H1 (cell line): ENCODE results near the gene NDFIP2. TPM values are rescaled to one million over a fixed set of nuclear protein-coding genes. Genes with fewer than 3 reads are reported as not detected.

Experiments
- CTCF ChIA-PET: fragments of 300-600 bp; sonication (Branson Sonifier 250); formaldehyde crosslinking; loops from one replicate; lab custom pipeline; 2021; ENCODE audit not compliant: partially characterized antibody; lab: Charles Lee
- POLR2A ChIA-PET: fragments of 300-600 bp; sonication (Branson Sonifier 250); formaldehyde crosslinking; loops from one replicate; lab custom pipeline; 2021; ENCODE audit warnings: inconsistent platforms; ENCODE audit not compliant: partially characterized antibody; lab: Charles Lee
- DNase-seq, 2 experiments: peaks; one replicate each; pipeline versions ENCODE4 v3.0.0 to v3.0.0-alpha.2; 2010 to 2022; ENCODE audit warnings: low spot score in 2 of 2, low read depth in 1 of 2, mixed read lengths in 1 of 2
- FAIRE-seq: peaks from 2 replicates; lab custom pipeline; 2011; peaks lifted over from hg19 to GRCh38; lab: Jason Lieb, UNC
- H2AFZ ChIP-seq: 2 replicates; pipeline ENCODE4 v1.8.1; 2012; ENCODE audit warnings: low read length, inconsistent platforms
- H2AK5ac ChIP-seq: 2 replicates; pipeline ENCODE4 v1.6.1; 2013; ENCODE audit warnings: low read depth, low read length
- H2BK120ac ChIP-seq: replicated peaks from 2 replicates; pipeline ENCODE3; 2013; ENCODE audit warnings: low read depth, low read length, inconsistent platforms
- H2BK12ac ChIP-seq: 2 replicates; pipeline ENCODE4 v1.6.1; 2013; ENCODE audit warnings: low read depth, low read length
- H2BK15ac ChIP-seq: 2 replicates; pipeline ENCODE4 v1.6.1; 2013; ENCODE audit warnings: low read length
- H2BK20ac ChIP-seq: 2 replicates; pipeline ENCODE4 v1.6.1; 2013; ENCODE audit warnings: low read length
- H2BK5ac ChIP-seq: 2 replicates; pipeline ENCODE4 v1.6.1; 2013; ENCODE audit warnings: low read depth, low read length
- H3K14ac ChIP-seq: 2 replicates; pipeline ENCODE4 v1.6.1; 2013; ENCODE audit warnings: inconsistent platforms; ENCODE audit not compliant: insufficient read length
- H3K18ac ChIP-seq: 2 replicates; pipeline ENCODE4 v1.6.1; 2013; ENCODE audit warnings: low read length; ENCODE audit errors: extremely low read depth
- H3K23ac ChIP-seq: 2 replicates; pipeline ENCODE4 v1.6.1; 2013; ENCODE audit warnings: inconsistent platforms; ENCODE audit not compliant: insufficient read length
- H3K23me2 ChIP-seq: 2 replicates; pipeline ENCODE4 v1.6.1; 2013; ENCODE audit warnings: low read depth, low read length
- H3K27ac ChIP-seq: 2 replicates; pipeline ENCODE4 v1.6.1; 2011; ENCODE audit warnings: low read depth, low read length, inconsistent platforms
- H3K27me3 ChIP-seq, 4 experiments: replicated peaks in 1 of 4; 1 replicate in 1 of 4; 2 replicates in 3 of 4; pipeline versions ENCODE4 v1.6.1 to v1.8.1; 2011 to 2013; ENCODE audit warnings: low read length in 3 of 4, mild to moderate bottlenecking in 3 of 4, inconsistent platforms in 2 of 4, mixed read lengths in 2 of 4, moderate library complexity in 1 of 4; ENCODE audit not compliant: control insufficient read depth in 3 of 4, insufficient read depth in 3 of 4; ENCODE audit errors: extremely low read depth in 1 of 4
- H3K36me3 ChIP-seq, 4 experiments: 2 replicates each; pipeline versions ENCODE4 v1.6.1 to v1.8.1; 2011 to 2013; ENCODE audit warnings: mild to moderate bottlenecking in 4 of 4, low read length in 3 of 4, moderate library complexity in 2 of 4, control low read depth in 1 of 4, inconsistent platforms in 1 of 4; ENCODE audit not compliant: insufficient read depth in 4 of 4, control insufficient read depth in 2 of 4
- H3K4ac ChIP-seq: replicated peaks from 2 replicates; pipeline ENCODE3; 2013; ENCODE audit warnings: low read length, low read depth, mixed read lengths, inconsistent platforms; ENCODE audit not compliant: insufficient read length
- H3K4me1 ChIP-seq, 4 experiments: replicated peaks in 1 of 4; 1 replicate in 1 of 4; 2 replicates in 3 of 4; pipeline versions ENCODE4 v1.6.1 to v1.8.1; 2011 to 2013; ENCODE audit warnings: low read length in 3 of 4, inconsistent platforms in 2 of 4, mixed read lengths in 1 of 4; ENCODE audit not compliant: insufficient read depth in 4 of 4, control insufficient read depth in 3 of 4
- H3K4me2 ChIP-seq, 2 experiments: 2 replicates each; pipeline versions ENCODE4 v1.6.1 to v1.8.1; 2011 to 2013; ENCODE audit warnings: low read depth in 2 of 2, low read length in 2 of 2, control low read depth in 1 of 2, inconsistent platforms in 1 of 2, mild to moderate bottlenecking in 1 of 2; ENCODE audit not compliant: insufficient read depth in 1 of 2
- H3K4me3 ChIP-seq, 4 experiments: fragments of 200-600, 300-600 bp in 1 of 4; sonication (generic), shearing (Covaris generic), sonication (Bioruptor Twin) in 1 of 4; 2 replicates each; pipeline versions ENCODE4 v1.5.1 to v1.8.1; 2011 to 2016; ENCODE audit warnings: low read length in 4 of 4, low read depth in 3 of 4, control low read depth in 2 of 4, inconsistent platforms in 2 of 4, mild to moderate bottlenecking in 2 of 4, mixed read lengths in 1 of 4, moderate library complexity in 1 of 4; ENCODE audit not compliant: insufficient read depth in 2 of 4; ENCODE audit errors: extremely low read depth in 1 of 4
- H3K56ac ChIP-seq: replicated peaks from 2 replicates; pipeline ENCODE3; 2013; ENCODE audit warnings: low read depth, mild to moderate bottlenecking, mixed read lengths, low read length, inconsistent platforms; ENCODE audit not compliant: insufficient read length
- H3K79me1 ChIP-seq: 2 replicates; pipeline ENCODE4 v1.6.1; 2013; ENCODE audit warnings: low read depth, low read length, control low read depth
- H3K79me2 ChIP-seq, 2 experiments: 2 replicates each; pipeline versions ENCODE4 v1.6.1 to v1.8.1; 2012 to 2013; ENCODE audit warnings: low read length in 2 of 2, mild to moderate bottlenecking in 2 of 2, inconsistent platforms in 1 of 2; ENCODE audit not compliant: insufficient read depth in 2 of 2, control insufficient read depth in 1 of 2
- H3K9ac ChIP-seq, 4 experiments: replicated peaks in 1 of 4; 1 replicate in 1 of 4; 2 replicates in 3 of 4; pipeline versions ENCODE4 v1.6.1 to v1.8.1; 2011 to 2013; ENCODE audit warnings: low read depth in 3 of 4, low read length in 3 of 4, control low read depth in 2 of 4, mild to moderate bottlenecking in 2 of 4, moderate library complexity in 2 of 4, inconsistent platforms in 1 of 4; ENCODE audit errors: extremely low read depth in 1 of 4
- H3K9me3 ChIP-seq, 2 experiments: 2 replicates each; pipeline versions ENCODE4 v1.6.1 to v1.8.1; 2012 to 2013; ENCODE audit warnings: mild to moderate bottlenecking in 2 of 2, moderate library complexity in 2 of 2, control low read depth in 1 of 2, inconsistent platforms in 1 of 2, low read depth in 1 of 2, low read length in 1 of 2, mixed read lengths in 1 of 2; ENCODE audit not compliant: insufficient read depth in 2 of 2
- H4K20me1 ChIP-seq, 2 experiments: replicated peaks in 1 of 2; 2 replicates each; pipeline versions ENCODE3 to v1.8.1; 2011 to 2013; ENCODE audit warnings: inconsistent platforms in 2 of 2, low read length in 2 of 2, mild to moderate bottlenecking in 1 of 2; ENCODE audit not compliant: insufficient read depth in 2 of 2, control insufficient read depth in 1 of 2
- H4K5ac ChIP-seq: 2 replicates; pipeline ENCODE4 v1.6.1; 2013; ENCODE audit warnings: low read length, low read depth, mixed read lengths, inconsistent platforms; ENCODE audit not compliant: insufficient read length
- H4K8ac ChIP-seq: 2 replicates; pipeline ENCODE4 v1.8.0; 2013; ENCODE audit warnings: mild to moderate bottlenecking, moderate library complexity, low read length, inconsistent platforms; ENCODE audit not compliant: insufficient read depth; ENCODE audit errors: extremely low read depth
- H4K91ac ChIP-seq: replicated peaks from 2 replicates; pipeline ENCODE3; 2013; ENCODE audit warnings: low read length, mixed read lengths, inconsistent platforms; ENCODE audit not compliant: insufficient read length
- CBX5 ChIP-seq: fragments of 300-800, 300-1000 bp; sonication (generic); IDR thresholded peaks from 2 replicates; pipeline ENCODE4 v1.7.1; 2016; ENCODE audit warnings: antibody characterized with exemption, low read length, low read depth
- CEBPB ChIP-seq: IDR thresholded peaks from 2 replicates; pipeline ENCODE4 v1.6.1; 2012; ENCODE audit warnings: low read depth, low read length
- CHD1 ChIP-seq: IDR thresholded peaks from 2 replicates; pipeline ENCODE4 v1.6.1; 2012; ENCODE audit warnings: low read depth, low read length, improper control_type of control experiment
- CTCF ChIP-seq, 3 experiments: IDR thresholded peaks; 1 replicate in 2 of 3; 2 replicates in 1 of 3; pipeline versions ENCODE4 v1.5.1 to v1.6.1; 2011; ENCODE audit warnings: low read length in 3 of 3, mild to moderate bottlenecking in 3 of 3, inconsistent platforms in 2 of 3, low read depth in 1 of 3, moderate library complexity in 1 of 3; ENCODE audit not compliant: insufficient read depth in 1 of 3; ENCODE audit errors: control extremely low read depth in 1 of 3
- E2F6 ChIP-seq: IDR thresholded peaks from 2 replicates; pipeline ENCODE4 v1.6.1; 2012; ENCODE audit warnings: inconsistent platforms
- EGR1 ChIP-seq: IDR thresholded peaks from 2 replicates; pipeline ENCODE4 v1.6.1; 2011; ENCODE audit warnings: low read depth, low read length, borderline replicate concordance
- EZH2 ChIP-seq: fragments of 200-600 bp; sonication (generic); IDR thresholded peaks from 2 replicates; pipeline ENCODE4 v1.7.1; 2012; ENCODE audit warnings: low read depth, mild to moderate bottlenecking, moderate library complexity, low read length, inconsistent platforms; ENCODE audit not compliant: severe bottlenecking
- RNF2 ChIP-seq: fragments of 200-900, 300-1000 bp; sonication (generic); IDR thresholded peaks from 2 replicates; pipeline ENCODE4 v1.7.1; 2016; ENCODE audit warnings: borderline replicate concordance, low read depth, mild to moderate bottlenecking, antibody characterized with exemption, low read length; ENCODE audit not compliant: poor library complexity, severe bottlenecking; ENCODE audit errors: missing control alignments
- SIX5 ChIP-seq: IDR thresholded peaks from 2 replicates; pipeline ENCODE4 v1.6.1; 2011; ENCODE audit warnings: mild to moderate bottlenecking, low read depth, low read length
- TAF7 ChIP-seq: optimal IDR thresholded peaks from 2 replicates; pipeline ENCODE3; 2011; ENCODE audit warnings: low read depth, mild to moderate bottlenecking, inconsistent platforms, low read length, moderate library complexity, borderline replicate concordance
- WGBS, 2 experiments: shearing (Covaris generic) in 1 of 2; methylation state at CpG; one replicate each; pipeline versions ENCODE4 v1.1.6 to v1.1.7; 2013 to 2015; ENCODE audit warnings: low lambda C conversion rate in 2 of 2, mixed read lengths in 2 of 2, inconsistent platforms in 1 of 2, low coverage in 1 of 2, missing lambda C conversion rate in 1 of 2; ENCODE audit not compliant: insufficient replicate concordance in 2 of 2, insufficient coverage in 1 of 2, insufficient read length in 1 of 2; ENCODE audit errors: extremely low coverage in 1 of 2, missing lambda C conversion rate in 1 of 2; 5-methylcytosine and 5-hydroxymethylcytosine counted together
- polyA plus RNA-seq, 7 experiments: library from polyadenylated mRNA; depleted of rRNA in 3 of 7; stranded (reverse) in 5 of 7; unstranded in 2 of 7; fragments of >200 nt in 5 of 7; fragments of 200-250 nt in 2 of 7; gene quantifications; 1 replicate in 5 of 7; 2 replicates in 1 of 7; 4 replicates in 1 of 7; pipeline versions ENCODE4 v1.2.1 to v1.2.3, GENCODE V29; 2011 to 2013; ENCODE audit warnings: missing spikeins in 2 of 7, mixed read lengths in 2 of 7
- total RNA-seq: library from RNA; stranded (reverse); fragmentation: NEBNext Ultra II Directional; extraction: Animal tissue kit (Norgen Biotek cat#: 25700); gene quantifications from 2 replicates; pipeline ENCODE4 v1.2.1, GENCODE V29; 2021

NDFIP2 gene
- total and polyA plus RNA-seq, 2 of the 8 experiments (the other 6 are each of a cell fraction or from before 2014, with no cell fraction given): 11.1 to 32.9 TPM

GRCh38 chr13:79490824-79491223 lies 9.9 kb downstream of the NDFIP2 start:
- Histone ChIP-seq H3K27me3 (no peaks in the 10 kb centered on the region), H3K4ac (no peak overlapping the region), H3K18ac (no peak overlapping the region), H3K4me2 (no peak overlapping the region), H3K23me2 (no peaks in the 10 kb centered on the region), H3K79me2 (peaks cover 12 to 88% of the 10 kb centered on the region in 2 experiments), H3K79me1 (peaks cover 2% of the 10 kb centered on the region; the same call in 1 of the 2 replicates), H2AFZ (no peak overlapping the region), H3K9me3 (no peaks in the 10 kb centered on the region), H2BK5ac (no peak overlapping the region), H2BK12ac (no peak overlapping the region), H4K20me1 (peaks cover 0 to 3% of the 10 kb centered on the region in 2 experiments), H3K9ac (no peak overlapping the region), H4K8ac (no peak overlapping the region), H3K23ac (no peak overlapping the region), H3K36me3 (no peaks in the 10 kb centered on the region; a peak in 1 of 8 replicates), H3K56ac (no peak overlapping the region), H3K4me1 (peaks cover 0 to 9% (median 2%) of the 10 kb centered on the region in 4 experiments; a peak in 2 of 7 replicates), H3K27ac (no peak overlapping the region), H2BK120ac (no peak overlapping the region), H2AK5ac (no peak overlapping the region), H2BK20ac (no peak overlapping the region), H3K14ac (no peak overlapping the region), H3K4me3 (no peak overlapping the region), H4K91ac (no peak overlapping the region), H4K5ac (no peak overlapping the region), H2BK15ac (no peak overlapping the region)
- FAIRE-seq: no peak
- 79% methylated on average over 1 of the region's 1 CpG; no CpG with 5 or more reads in 1 of the 2 experiments for WGBS, 2 experiments
- ChIA-PET POLR2A (no interaction called here), CTCF (interaction anchor here (3.0 kb wide), 1 partner anchor 67 kb away, joined by 11 read pairs; no protein-coding TSS in a partner anchor)
- DNase-seq: no peak
- TF ChIP-seq CHD1 (no peak), CEBPB (no peak), SIX5 (no peak), TAF7 (no peak), RNF2 (no peak), E2F6 (no peak), CBX5 (no peak), CTCF (IDR thresholded peaks at IDR 0.05; ENCODE audit: control extremely low read depth in 1 of 3, insufficient read depth in 1 of 3, low read depth in 1 of 3, low read length in 3 of 3) (no peak), EGR1 (no peak), EZH2 (no peak)
